ENCODE data around the gene PPP3CA. TPM values are rescaled to one million over a fixed set of nuclear protein-coding genes. Genes with fewer than 3 reads are reported as not detected.

The PPP3CA gene
- total RNA-seq, 4 donors from 2014 or later: 32.7 to 45.1 (median 44.0) TPM

- no peak for TF ChIP-seq POLR2A (IDR thresholded peaks at IDR 0.05)
- no peak for TF ChIP-seq CTCF (IDR thresholded peaks at IDR 0.05)
- no peak for TF ChIP-seq EP300 (IDR thresholded peaks at IDR 0.05)
- no peaks in the 10 kb centered on the region for H3K27me3 ChIP-seq
- 87 to 91% methylated on average over 3 of the region's 3 CpGs for WGBS, 2 donors
Measured at GRCh38 chr4:101152521-101152920, 194.8 kb downstream of the PPP3CA start.

GRCh38 chr4:101148551-101148950 lies 198.8 kb downstream of the PPP3CA start:
- TF ChIP-seq POLR2A (IDR thresholded peaks at IDR 0.05): no peak
- TF ChIP-seq CTCF (IDR thresholded peaks at IDR 0.05): no peak
- no peak for TF ChIP-seq EP300 (IDR thresholded peaks at IDR 0.05)
- no peaks in the 10 kb centered on the region for H3K36me3 ChIP-seq
- H3K4me1 ChIP-seq: peaks cover 0 to 14% (median 0%) of the 10 kb centered on the region in 4 donors
- WGBS, 2 donors: 91 to 94% methylated on average over 3 of the region's 3 CpGs
- H3K4me3 ChIP-seq: no peak overlapping the region
- H3K27me3 ChIP-seq: no peaks in the 10 kb centered on the region
- DNase-seq (ENCODE audit: low spot score in 2 of 2): no peak
- H3K27ac ChIP-seq: no peak overlapping the region
- no peaks in the 10 kb centered on the region for H3K9me3 ChIP-seq

More at GRCh38 chr4:101152521-101152920, 194.8 kb downstream of the PPP3CA start:
- Histone ChIP-seq H3K36me3 (no peaks in the 10 kb centered on the region), H3K27ac (no peak overlapping the region), H3K4me1 (peaks cover 0 to 41% (median 2%) of the 10 kb centered on the region in 4 donors), H3K9me3 (no peaks in the 10 kb centered on the region), H3K4me3 (no peak overlapping the region)
- DNase-seq (ENCODE audit: low spot score in 2 of 2): no peak

- no peak overlapping the region for H3K27ac ChIP-seq
- TF ChIP-seq POLR2A (IDR thresholded peaks at IDR 0.05) (no peak), CTCF (IDR thresholded peaks at IDR 0.05) (no peak), EP300 (IDR thresholded peaks at IDR 0.05) (no peak)
- DNase-seq (ENCODE audit: low spot score in 2 of 2): no peak
- H3K4me1 ChIP-seq: peaks cover 0 to 10% (median 0%) of the 10 kb centered on the region in 4 donors
- no peak overlapping the region for H3K4me3 ChIP-seq
- H3K27me3 ChIP-seq: no peaks in the 10 kb centered on the region
- no peaks in the 10 kb centered on the region for H3K9me3 ChIP-seq
- H3K36me3 ChIP-seq: no peaks in the 10 kb centered on the region
Measured at GRCh38 chr4:101147283-101147682, 200.0 kb downstream of the PPP3CA start.

GRCh38 chr4:101145021-101145420 lies 202.3 kb downstream of the PPP3CA start:
- no peak overlapping the region for H3K27ac ChIP-seq
- H3K4me3 ChIP-seq: no peak overlapping the region
- no peak for DNase-seq (ENCODE audit: low spot score in 2 of 2)
- H3K27me3 ChIP-seq: no peaks in the 10 kb centered on the region
- peaks cover 0 to 15% (median 2%) of the 10 kb centered on the region in 4 donors for H3K4me1 ChIP-seq
- no peaks in the 10 kb centered on the region for H3K9me3 ChIP-seq
- TF ChIP-seq EP300 (IDR thresholded peaks at IDR 0.05): no peak
- H3K36me3 ChIP-seq: no peaks in the 10 kb centered on the region

- TF ChIP-seq EP300 (IDR thresholded peaks at IDR 0.05) (no peak), CTCF (IDR thresholded peaks at IDR 0.05) (no peak), POLR2A (IDR thresholded peaks at IDR 0.05) (no peak)
- Histone ChIP-seq H3K4me1 (peaks cover 0 to 32% (median 2%) of the 10 kb centered on the region in 4 donors), H3K27ac (no peak overlapping the region), H3K9me3 (no peaks in the 10 kb centered on the region), H3K27me3 (no peaks in the 10 kb centered on the region), H3K36me3 (no peaks in the 10 kb centered on the region), H3K4me3 (no peak overlapping the region)
- no peak for DNase-seq (ENCODE audit: low spot score in 2 of 2)
- 91 to 94% methylated on average over 4 of the region's 4 CpGs for WGBS, 2 donors
Measured at GRCh38 chr4:101142259-101142658, 205.1 kb downstream of the PPP3CA start.

- no peak for DNase-seq (ENCODE audit: low spot score in 2 of 2)
- WGBS, 2 donors: 85 to 89% methylated on average over 4 of the region's 4 CpGs
- Histone ChIP-seq H3K36me3 (no peaks in the 10 kb centered on the region), H3K4me1 (peaks cover 0 to 35% (median 2%) of the 10 kb centered on the region in 4 donors), H3K9me3 (no peaks in the 10 kb centered on the region), H3K4me3 (no peak overlapping the region), H3K27me3 (no peaks in the 10 kb centered on the region), H3K27ac (no peak overlapping the region)
- no peak for TF ChIP-seq CTCF (IDR thresholded peaks at IDR 0.05)
- TF ChIP-seq POLR2A (IDR thresholded peaks at IDR 0.05): no peak
- TF ChIP-seq EP300 (IDR thresholded peaks at IDR 0.05): no peak
Measured at GRCh38 chr4:101141855-101142254, 205.5 kb downstream of the PPP3CA start.

Measured in tibial nerve (tissue), 4 donors.